Right cardiac atrium (tissue), 5 donors: Measurements from ENCODE around the gene KMT2D. TPM values are rescaled to one million over a fixed set of nuclear protein-coding genes. Genes with fewer than 3 reads are reported as not detected.

Experiments used
- ATAC-seq, 2 donors: fragments of 200-7000 bp; cut with Tn5 transposase; one replicate each; pipeline versions ENCODE4 v1.8.0 to v1.9.1; 2020; ENCODE audit warnings: moderate library complexity in 2 of 2, mild to moderate bottlenecking in 1 of 2
- DNase-seq, 3 donors: peaks; one replicate each; pipeline ENCODE4 v3.0.0-alpha.2; 2020
- H3K27ac ChIP-seq: one replicate; pipeline ENCODE4 v1.5.1; 2013; ENCODE audit warnings: mild to moderate bottlenecking, low read length, control low read depth, moderate library complexity
- H3K27me3 ChIP-seq: one replicate; pipeline ENCODE4 v1.6.1; 2013; ENCODE audit not compliant: control insufficient read depth, insufficient read depth
- H3K4me1 ChIP-seq: one replicate; pipeline ENCODE4 v1.6.1; 2013; ENCODE audit warnings: low read length; ENCODE audit not compliant: control insufficient read depth, insufficient read depth
- H3K4me3 ChIP-seq: one replicate; pipeline ENCODE4 v1.5.1; 2013; ENCODE audit warnings: low read length, control low read depth
- H3K9me3 ChIP-seq: one replicate; pipeline ENCODE4 v1.6.1; 2013; ENCODE audit warnings: low read length; ENCODE audit not compliant: control insufficient read depth
- whole genome bisulfite sequencing: extraction: QIAGEN DNeasy Blood & Tissue Kit; methylation state at CpG from one replicate; pipeline ENCODE4 v1.1.7; 2013; 5-methylcytosine and 5-hydroxymethylcytosine counted together
- intact Hi-C, 4 donors: fragments of 100-400 bp; cut with DNase I; formaldehyde crosslinking; loops; one replicate each; pipeline versions ENCODE4 v1.11.0 to v1.14.0; 2022 to 2023
- long read RNA-seq, 4 donors: library from polyadenylated mRNA; unstranded; transcript quantifications; one replicate each; pipeline ENCODE4 v2.0.0, GENCODE V29; 2020 to 2021
- polyA plus RNA-seq: library from polyadenylated mRNA; stranded (reverse); fragments of 200-250 nt; gene quantifications from one replicate; pipeline ENCODE4 v1.2.3, GENCODE V29; 2013
- total RNA-seq, 4 donors: library from RNA; stranded (reverse); fragmentation: NEBNext Ultra II Directional; extraction: Animal tissue kit (Norgen Biotek cat#: 25700); gene quantifications; one replicate each; pipeline ENCODE4 v1.2.1, GENCODE V29; 2021
- donor health status: healthy with polysubstance abuse.
- donor health status: DM: no; HTN: yes; CAD: no.
- donor health status: DM: no; HTN: no; CAD: no.
- donor health status: DM: no; HTN: yes; CAD: no; lungs with severe emphysema.
- donor health status: DM: yes; HTN: yes; CAD: no.

KMT2D gene
- total RNA-seq: 10 to 100 TPM; 38.8 to 53.5 (median 46.2) TPM
- polyA plus RNA-seq: 43.1 TPM
- long read RNA-seq, donor 1, partial matches to known transcripts: 11 of 28 reads
- long read RNA-seq, donor 1, other reads (novel, unspliced or antisense): 17 of 28 reads
- long read RNA-seq, donor 2, partial matches to known transcripts: 0 of 4 reads
- long read RNA-seq, donor 2, other reads (novel, unspliced or antisense): 4 of 4 reads
- long read RNA-seq, donor 3, partial matches to known transcripts: 0 of 8 reads
- long read RNA-seq, donor 3, other reads (novel, unspliced or antisense): 8 of 8 reads
- long read RNA-seq, donor 4, partial matches to known transcripts: 1 of 4 reads
- long read RNA-seq, donor 4, other reads (novel, unspliced or antisense): 3 of 4 reads

GRCh38 chr12:49060237-49061156 is at the start of gene KMT2D:
Gene KMT2D, minus strand, starts transcription at chr12:49060794. Its CDS starts 5,470 bp downstream, at chr12:49055324.
- intact Hi-C loops: loop anchor here in 2 of 4 donors (10.0 kb wide), 2 partner anchors 54 to 174 kb away; partner anchors contain the start of gene LMBR1L (in 2 of the 2)
- Histone ChIP-seq H3K4me3 (peak within 1 kb of the TSS; percentile 96), H3K4me1 (peaks cover 10% of the 10 kb centered on the region), H3K9me3 (no peaks in the 10 kb centered on the region), H3K27me3 (no peaks in the 10 kb centered on the region), H3K27ac (peak within 1 kb of the TSS; percentile 95)
- peak; percentile 85 to 86 for ATAC-seq
- DNase-seq: peak; percentile 94 to 97 (median 97)
- under 1% methylated on average over 74 of the region's 74 CpGs for WGBS

GRCh38 chr12:49109641-49110463 is 49.3 kb upstream of the KMT2D start:
- H3K27me3 ChIP-seq: no peaks in the 10 kb centered on the region
- H3K4me3 ChIP-seq: peak overlapping the region; percentile 87
- peaks cover 11% of the 10 kb centered on the region for H3K4me1 ChIP-seq
- ATAC-seq (peak; percentile 32 to 38), DNase-seq (peak in 2 of 3 donors; percentile 33 to 68)
- intact Hi-C loops: loop anchor here in 2 of 4 donors (10.0 kb wide), 2 partner anchors 45 to 125 kb away; partner anchors contain the start of genes KMT2D (in 2 of the 2) and RHEBL1 (in 2 of the 2)
- peak overlapping the region; percentile 93 for H3K27ac ChIP-seq
- WGBS: 4% methylated on average over 33 of the region's 33 CpGs
- H3K9me3 ChIP-seq: no peaks in the 10 kb centered on the region

GRCh38 chr12:49108958-49109404 is 48.4 kb upstream of the KMT2D start:
- intact Hi-C loops: loop anchor here in 1 of 4 donors (10.0 kb wide), 1 partner anchor 126 kb away; no protein-coding TSS in a partner anchor
- H3K27ac ChIP-seq: peak overlapping the region; percentile 93
- ATAC-seq (peak; percentile 60 to 62), DNase-seq (peak in 2 of 3 donors; percentile 61 to 76)
- H3K27me3 ChIP-seq: no peaks in the 10 kb centered on the region
- WGBS: 4% methylated on average over 4 of the region's 4 CpGs
- H3K4me3 ChIP-seq: peak overlapping the region; percentile 87
- no peaks in the 10 kb centered on the region for H3K9me3 ChIP-seq
- H3K4me1 ChIP-seq: peaks cover 17% of the 10 kb centered on the region

GRCh38 chr12:49105504-49106084 is 45.0 kb upstream of the KMT2D start:
- ATAC-seq (peak in 1 of 2 donors; percentile 44), DNase-seq (peak in 2 of 3 donors; percentile 59 to 67)
- peaks cover 17% of the 10 kb centered on the region for H3K4me1 ChIP-seq
- no peaks in the 10 kb centered on the region for H3K27me3 ChIP-seq
- peak overlapping the region; percentile 45 for H3K27ac ChIP-seq
- H3K4me3 ChIP-seq: no peak overlapping the region
- 54% methylated on average over 9 of the region's 9 CpGs for WGBS
- no peaks in the 10 kb centered on the region for H3K9me3 ChIP-seq
- intact Hi-C loops: loop anchor here in 1 of 4 donors (10.0 kb wide), 1 partner anchor 129 kb away; no protein-coding TSS in a partner anchor

- DNase-seq (no peak), ATAC-seq (no peak)
- no peaks in the 10 kb centered on the region for H3K27me3 ChIP-seq
- H3K27ac ChIP-seq: no peak overlapping the region
- 74% methylated on average over 3 of the region's 3 CpGs for WGBS
- peaks cover 17% of the 10 kb centered on the region for H3K4me1 ChIP-seq
- H3K4me3 ChIP-seq: no peak overlapping the region
- intact Hi-C loops: loop anchor here in 1 of 4 donors (10.0 kb wide), 1 partner anchor 130 kb away; no protein-coding TSS in a partner anchor
- no peaks in the 10 kb centered on the region for H3K9me3 ChIP-seq
Observed at GRCh38 chr12:49104822-49105221, 44.2 kb upstream of the KMT2D start.

GRCh38 chr12:49100380-49100779 is 39.8 kb upstream of the KMT2D start:
- ATAC-seq (no peak), DNase-seq (no peak)
- 91% methylated on average over 6 of the region's 6 CpGs for WGBS
- Histone ChIP-seq H3K9me3 (no peaks in the 10 kb centered on the region), H3K27ac (no peak overlapping the region), H3K27me3 (no peaks in the 10 kb centered on the region), H3K4me1 (peaks cover 11% of the 10 kb centered on the region), H3K4me3 (no peak overlapping the region)
- intact Hi-C loops: loop anchor here in 1 of 4 donors (10.0 kb wide), 1 partner anchor 134 kb away; no protein-coding TSS in a partner anchor

- no peak overlapping the region for H3K4me3 ChIP-seq
- H3K9me3 ChIP-seq: no peaks in the 10 kb centered on the region
- no peak for DNase-seq
- ATAC-seq: no peak
- peaks cover 5% of the 10 kb centered on the region for H3K4me1 ChIP-seq
- 84% methylated on average over 2 of the region's 2 CpGs for WGBS
- intact Hi-C loops: no loop called here
- no peaks in the 10 kb centered on the region for H3K27me3 ChIP-seq
- no peak overlapping the region for H3K27ac ChIP-seq
Observed at GRCh38 chr12:49098703-49099102, 38.1 kb upstream of the KMT2D start.

- peaks cover 5% of the 10 kb centered on the region for H3K4me1 ChIP-seq
- DNase-seq (peak in 2 of 3 donors; percentile 28 to 70), ATAC-seq (no peak)
- H3K9me3 ChIP-seq: no peaks in the 10 kb centered on the region
- H3K27ac ChIP-seq: no peak overlapping the region
- no peak overlapping the region for H3K4me3 ChIP-seq
- no peaks in the 10 kb centered on the region for H3K27me3 ChIP-seq
- intact Hi-C loops: no loop called here
- 53% methylated on average over 4 of the region's 4 CpGs for WGBS
Observed at GRCh38 chr12:49098035-49098451, 37.4 kb upstream of the KMT2D start.

GRCh38 chr12:49097381-49097780 is 36.8 kb upstream of the KMT2D start:
- DNase-seq: no peak
- 80% methylated on average over 3 of the region's 3 CpGs for whole genome bisulfite sequencing
- peaks cover 5% of the 10 kb centered on the region for H3K4me1 ChIP-seq
- no peak for ATAC-seq
- no peak overlapping the region for H3K27ac ChIP-seq
- H3K4me3 ChIP-seq: no peak overlapping the region
- H3K27me3 ChIP-seq: no peaks in the 10 kb centered on the region
- intact Hi-C loops: no loop called here
- no peaks in the 10 kb centered on the region for H3K9me3 ChIP-seq

GRCh38 chr12:49094975-49095365 is 34.4 kb upstream of the KMT2D start:
- Histone ChIP-seq H3K4me1 (peaks cover 9% of the 10 kb centered on the region), H3K27me3 (no peaks in the 10 kb centered on the region), H3K4me3 (no peak overlapping the region), H3K9me3 (no peaks in the 10 kb centered on the region), H3K27ac (no peak overlapping the region)
- intact Hi-C loops: no loop called here
- WGBS: 74% methylated on average over 2 of the region's 2 CpGs
- no peak for DNase-seq
- ATAC-seq: no peak
